Heart left ventricle (tissue), 13 donors: ENCODE results near the gene SCN5A.

Source experiments
- POLR2A ChIP-seq, 2 donors: fragments of 450-650 bp; IDR thresholded peaks; one replicate each; pipeline ENCODE4 v1.6.1; 2017; ENCODE audit warnings: antibody characterized with exemption in 2 of 2, mild to moderate bottlenecking in 2 of 2, moderate library complexity in 2 of 2
- TF ChIP-seq, protein P1 (sequence below), 12 donors: fragments of 200-600 bp; sonication (generic) in 4 of 12; IDR thresholded peaks; one replicate each; pipeline versions ENCODE4 v1.5.0 to v1.8.0; 2018 to 2022; ENCODE audit warnings: antibody characterized with exemption in 12 of 12, mild to moderate bottlenecking in 5 of 12
- donor health status: ischemic (EF 13 %, LVEDD 7.1; RV severe dilation, severe dysfunction).
- donor health status: DM: no; HTN: yes; CAD: no.
- donor health status: DM: no; HTN: no; CAD: no.
- donor health status: ischemic (EF 25% LVEDD 6.9; RV normal size, moderate dysfunction).
- donor health status: ischemic (EF 25% LVEDD 5.7; RV mildly dilated, moderate dysfunction).
- donor health status: ischemic (EF 35%, LVEDD 5.7; RV mildly dilated, moderate dysfunction).
- donor health status: nonischemic (EF 11% LVEDD 7.7; RV severe dilation, severe dysfunction).
- donor health status: DM: yes; HTN: yes; CAD: no.
- donor health status: PGD.
- donor health status: ischemic (EF 29% LVEDD 5.4; RV normal size, mild dysfunction).
- donor health status: nonischemic (EF 23%, LVEDD 6.1; RV moderate dilation, normal function).

DNA sequence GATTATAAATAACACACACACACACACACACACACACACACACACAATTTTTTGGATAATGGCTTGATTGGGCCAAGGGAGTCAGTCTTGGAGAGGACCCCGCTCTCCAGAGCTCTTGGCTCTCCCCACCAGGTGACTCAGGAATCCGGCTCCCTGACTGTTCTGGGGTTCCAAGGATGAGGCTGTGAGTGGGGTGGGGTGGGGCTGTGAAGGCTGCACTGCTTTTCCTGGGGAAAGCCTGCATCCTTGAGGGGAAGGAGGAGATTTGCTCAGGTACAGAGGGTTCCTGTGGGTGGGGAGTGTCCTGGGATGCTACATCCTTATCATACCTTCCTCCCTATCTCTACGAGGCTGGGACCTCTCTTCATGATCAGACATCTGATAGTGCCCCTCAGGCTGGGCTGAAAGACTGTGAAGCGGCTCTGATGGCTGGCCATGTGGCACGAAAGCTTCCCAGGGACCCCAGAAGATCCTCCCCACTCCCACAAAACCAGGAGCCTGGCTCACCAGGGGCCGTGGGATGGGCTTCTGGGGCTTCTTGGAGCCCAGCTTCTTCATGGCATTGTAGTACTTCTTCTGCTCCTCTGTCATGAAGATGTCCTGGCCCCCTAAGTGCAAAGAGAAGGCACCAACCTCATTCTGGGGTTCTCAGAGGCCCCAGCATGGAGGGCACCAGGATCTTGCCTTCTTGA is 94.2 kb downstream of the SCN5A start:
- TF ChIP-seq, protein P1, sequence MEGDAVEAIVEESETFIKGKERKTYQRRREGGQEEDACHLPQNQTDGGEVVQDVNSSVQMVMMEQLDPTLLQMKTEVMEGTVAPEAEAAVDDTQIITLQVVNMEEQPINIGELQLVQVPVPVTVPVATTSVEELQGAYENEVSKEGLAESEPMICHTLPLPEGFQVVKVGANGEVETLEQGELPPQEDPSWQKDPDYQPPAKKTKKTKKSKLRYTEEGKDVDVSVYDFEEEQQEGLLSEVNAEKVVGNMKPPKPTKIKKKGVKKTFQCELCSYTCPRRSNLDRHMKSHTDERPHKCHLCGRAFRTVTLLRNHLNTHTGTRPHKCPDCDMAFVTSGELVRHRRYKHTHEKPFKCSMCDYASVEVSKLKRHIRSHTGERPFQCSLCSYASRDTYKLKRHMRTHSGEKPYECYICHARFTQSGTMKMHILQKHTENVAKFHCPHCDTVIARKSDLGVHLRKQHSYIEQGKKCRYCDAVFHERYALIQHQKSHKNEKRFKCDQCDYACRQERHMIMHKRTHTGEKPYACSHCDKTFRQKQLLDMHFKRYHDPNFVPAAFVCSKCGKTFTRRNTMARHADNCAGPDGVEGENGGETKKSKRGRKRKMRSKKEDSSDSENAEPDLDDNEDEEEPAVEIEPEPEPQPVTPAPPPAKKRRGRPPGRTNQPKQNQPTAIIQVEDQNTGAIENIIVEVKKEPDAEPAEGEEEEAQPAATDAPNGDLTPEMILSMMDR (IDR thresholded peaks at IDR 0.05): no peak
- no peak for TF ChIP-seq POLR2A (IDR thresholded peaks at IDR 0.05)
